HG03039 (cell line): ENCODE results near the gene ARHGAP32.

Experiments used
- ATAC-seq: cut with Tn5 transposase; IDR thresholded peaks from one replicate; pipeline ENCODE4 v1.9.1; 2021; ENCODE audit warnings: mild to moderate bottlenecking, moderate library complexity; ENCODE audit not compliant: unreplicated experiment

The ARHGAP32 gene

GRCh38 chr11:128917144-128917724 is 274.9 kb downstream of the ARHGAP32 start:
- ATAC-seq, result no peak

- ATAC-seq, result no peak
Measured at GRCh38 chr11:128916681-128917080, 275.4 kb downstream of the ARHGAP32 start.

GRCh38 chr11:128916037-128916572 is 276.0 kb downstream of the ARHGAP32 start:
- no peak for ATAC-seq

- ATAC-seq, result no peak
Measured at GRCh38 chr11:128915149-128915521, 277.0 kb downstream of the ARHGAP32 start.
